OCI-LY1 (cell line): ENCODE measurements around the gene MTHFSD.

Experiments used
- H2AFZ ChIP-seq: fragments of 200-600 bp; sonication (generic), shearing (Covaris generic); 2 replicates; pipeline ENCODE4 v1.6.0; 2014; ENCODE audit warnings: antibody characterized with exemption, mild to moderate bottlenecking, low read length
- H3F3A ChIP-seq: fragments of 200-600 bp; sonication (generic), shearing (Covaris generic); 2 replicates; pipeline ENCODE4 v1.6.0; 2014; ENCODE audit warnings: mild to moderate bottlenecking, antibody characterized with exemption, low read length, moderate library complexity; ENCODE audit not compliant: insufficient read depth
- H3K27ac ChIP-seq: fragments of 200-600 bp; sonication (generic); 2 replicates; pipeline ENCODE4 v1.5.1; 2014; ENCODE audit warnings: low read length, mixed run types, mild to moderate bottlenecking, low read depth; ENCODE audit not compliant: poor library complexity, severe bottlenecking
- H3K27me3 ChIP-seq: fragments of 200-600 bp; sonication (generic); 2 replicates; pipeline ENCODE4 v1.6.0; 2014; ENCODE audit warnings: antibody characterized with exemption, mild to moderate bottlenecking, low read length, moderate library complexity; ENCODE audit not compliant: insufficient read depth
- H3K36me3 ChIP-seq: fragments of 200-600 bp; sonication (generic); 2 replicates; pipeline ENCODE4 v1.6.1; 2014; ENCODE audit warnings: mild to moderate bottlenecking, antibody characterized with exemption, low read length, moderate library complexity, mixed read lengths; ENCODE audit not compliant: insufficient read depth
- H3K4me1 ChIP-seq: fragments of 200-600 bp; sonication (generic); 2 replicates; pipeline ENCODE4 v1.5.1; 2014; ENCODE audit warnings: mild to moderate bottlenecking, low read length, moderate library complexity; ENCODE audit not compliant: insufficient read depth, severe bottlenecking
- H3K4me2 ChIP-seq: fragments of 200-600 bp; sonication (generic), shearing (Covaris generic); 2 replicates; pipeline ENCODE4 v1.6.1; 2014; ENCODE audit warnings: low read length
- H3K4me3 ChIP-seq: fragments of 200-600 bp; sonication (generic); 2 replicates; pipeline ENCODE4 v1.5.1; 2014; ENCODE audit warnings: low read length, low read depth, mild to moderate bottlenecking, mixed read lengths; ENCODE audit not compliant: poor library complexity, severe bottlenecking
- H3K79me2 ChIP-seq: fragments of 200-600 bp; shearing (Covaris generic); 2 replicates; pipeline ENCODE4 v1.6.1; 2016; ENCODE audit warnings: mixed run types, low read length, mixed read lengths; ENCODE audit not compliant: insufficient read depth
- H3K9ac ChIP-seq: fragments of 200-600 bp; sonication (generic), shearing (Covaris generic); 2 replicates; pipeline ENCODE4 v1.6.1; 2014; ENCODE audit warnings: mild to moderate bottlenecking, low read length, mixed read lengths
- H3K9me2 ChIP-seq: fragments of 200-600 bp; sonication (generic), shearing (Covaris generic); 2 replicates; pipeline ENCODE4 v1.6.1; 2014; ENCODE audit warnings: low read depth, mild to moderate bottlenecking, low read length, mixed read lengths
- H3K9me3 ChIP-seq: fragments of 200-600 bp; shearing (Covaris generic); 2 replicates; pipeline ENCODE4 v1.6.1; 2014; ENCODE audit warnings: low read length, mixed read lengths
- H4K20me1 ChIP-seq: fragments of 200-600 bp; sonication (generic), shearing (Covaris generic); 2 replicates; pipeline ENCODE4 v1.6.0; 2016; ENCODE audit warnings: mild to moderate bottlenecking, low read length; ENCODE audit not compliant: insufficient read depth
- CTCF ChIP-seq: fragments of 200-600 bp; sonication (generic), shearing (Covaris generic); IDR thresholded peaks from 2 replicates; pipeline ENCODE4 v1.5.1; 2017; ENCODE audit warnings: mild to moderate bottlenecking, antibody characterized with exemption, low read length, moderate library complexity, mixed read lengths
- EZH2 ChIP-seq: fragments of 200-600 bp; sonication (generic), shearing (Covaris generic); IDR thresholded peaks from 2 replicates; pipeline ENCODE4 v1.8.0; 2017; ENCODE audit warnings: borderline replicate concordance, mixed run types, mild to moderate bottlenecking, antibody characterized with exemption, low read length, moderate library complexity, mixed read lengths

The MTHFSD gene

GRCh38 chr16:86525696-86526095 lies 29.3 kb downstream of the MTHFSD start:
- H3K36me3 ChIP-seq: no peaks in the 10 kb centered on the region
- H3K4me3 ChIP-seq: no peak overlapping the region
- H3K4me2 ChIP-seq: no peak overlapping the region
- no peak overlapping the region for H3K27ac ChIP-seq
- no peaks in the 10 kb centered on the region for H3K9me2 ChIP-seq
- no peaks in the 10 kb centered on the region for H3K9me3 ChIP-seq
- H2AFZ ChIP-seq: no peak overlapping the region
- no peaks in the 10 kb centered on the region for H3K4me1 ChIP-seq
- no peaks in the 10 kb centered on the region for H3F3A ChIP-seq
- no peaks in the 10 kb centered on the region for H3K27me3 ChIP-seq
- H4K20me1 ChIP-seq: no peaks in the 10 kb centered on the region
- no peak for TF ChIP-seq CTCF
- TF ChIP-seq EZH2: no peak
- H3K79me2 ChIP-seq: no peaks in the 10 kb centered on the region
- H3K9ac ChIP-seq: no peak overlapping the region

- H3F3A ChIP-seq: no peaks in the 10 kb centered on the region
- TF ChIP-seq EZH2 (no peak), CTCF (no peak)
- H4K20me1 ChIP-seq: no peaks in the 10 kb centered on the region
- no peak overlapping the region for H3K4me3 ChIP-seq
- no peaks in the 10 kb centered on the region for H3K27me3 ChIP-seq
- no peak overlapping the region for H3K4me2 ChIP-seq
- H3K9me2 ChIP-seq: no peaks in the 10 kb centered on the region
- no peak overlapping the region for H3K27ac ChIP-seq
- H3K4me1 ChIP-seq: no peaks in the 10 kb centered on the region
- no peaks in the 10 kb centered on the region for H3K36me3 ChIP-seq
- H2AFZ ChIP-seq: no peak overlapping the region
- H3K9ac ChIP-seq: no peak overlapping the region
- no peaks in the 10 kb centered on the region for H3K79me2 ChIP-seq
- H3K9me3 ChIP-seq: no peaks in the 10 kb centered on the region
These were observed 31.0 kb downstream of the MTHFSD start for GRCh38 chr16:86524029-86524428.

- Histone ChIP-seq H3K27ac (no peak overlapping the region), H3K4me1 (no peaks in the 10 kb centered on the region), H3K9ac (no peak overlapping the region), H3K27me3 (no peaks in the 10 kb centered on the region), H3K4me2 (no peak overlapping the region), H3K36me3 (no peaks in the 10 kb centered on the region), H3K4me3 (no peak overlapping the region), H2AFZ (no peak overlapping the region), H4K20me1 (no peaks in the 10 kb centered on the region), H3K9me3 (no peaks in the 10 kb centered on the region), H3K9me2 (no peaks in the 10 kb centered on the region), H3K79me2 (no peaks in the 10 kb centered on the region), H3F3A (no peaks in the 10 kb centered on the region)
- TF ChIP-seq EZH2: no peak
- TF ChIP-seq CTCF: no peak
These were observed 31.8 kb downstream of the MTHFSD start for GRCh38 chr16:86523166-86523740.
